GM21723 (cell line): ENCODE data around the gene ACTRT2.

Experiments used
- ATAC-seq: cut with Tn5 transposase; IDR thresholded peaks from one replicate; pipeline ENCODE4 v1.9.1; 2021; ENCODE audit warnings: mild to moderate bottlenecking, moderate library complexity; ENCODE audit not compliant: unreplicated experiment

ACTRT2 gene

GRCh38 chr1:3021233-3021671 lies at the start of gene ACTRT2:
ACTRT2 (plus strand) TSS chr1:3021467; CDS start chr1:3021687, 220 bp downstream.
- no peak for ATAC-seq

GRCh38 chr1:2971609-2972008 lies 49.7 kb upstream of the ACTRT2 start:
- ATAC-seq, result no peak

GRCh38 chr1:2972011-2972878 lies 49.0 kb upstream of the ACTRT2 start:
- no peak for ATAC-seq

DNA sequence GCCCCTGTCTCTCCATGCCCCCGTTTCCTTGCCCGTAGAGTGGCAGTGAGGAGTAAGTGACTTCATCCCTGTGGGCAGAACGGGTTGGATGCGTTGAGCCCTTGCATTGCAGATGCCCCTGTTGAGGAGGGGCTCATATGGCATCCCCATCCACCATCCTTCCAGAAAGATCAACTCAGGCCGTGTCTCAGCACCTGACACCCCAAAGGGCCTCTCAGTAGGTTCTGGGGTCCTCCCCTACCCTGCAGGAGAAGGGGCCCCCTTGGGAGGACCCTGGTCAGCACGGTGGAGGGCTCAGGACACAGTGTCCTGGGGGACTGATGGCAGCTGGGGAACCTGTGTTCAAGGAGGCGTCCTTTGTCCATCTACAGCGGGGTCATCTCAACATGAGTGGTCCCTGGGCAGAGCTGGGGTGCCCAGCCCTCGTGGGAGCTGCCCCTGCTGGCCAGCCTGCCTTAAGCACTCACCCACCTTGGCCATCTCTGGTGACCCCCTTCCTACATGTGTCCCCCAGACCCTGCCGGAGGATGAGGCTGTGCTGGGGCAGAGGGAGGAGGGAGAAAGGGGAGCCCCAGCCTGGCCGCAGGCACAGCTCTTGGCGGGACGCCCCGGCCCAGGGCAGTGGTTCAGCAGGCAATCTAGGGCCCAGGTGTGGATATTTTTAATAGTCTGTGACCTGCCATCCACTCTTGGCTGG lies 48.2 kb upstream of the ACTRT2 start:
- no peak for ATAC-seq

GRCh38 chr1:2973601-2974593 lies 47.4 kb upstream of the ACTRT2 start:
- ATAC-seq, result no peak

- no peak for ATAC-seq
These were observed 46.5 kb upstream of the ACTRT2 start for GRCh38 chr1:2974701-2975301.

DNA sequence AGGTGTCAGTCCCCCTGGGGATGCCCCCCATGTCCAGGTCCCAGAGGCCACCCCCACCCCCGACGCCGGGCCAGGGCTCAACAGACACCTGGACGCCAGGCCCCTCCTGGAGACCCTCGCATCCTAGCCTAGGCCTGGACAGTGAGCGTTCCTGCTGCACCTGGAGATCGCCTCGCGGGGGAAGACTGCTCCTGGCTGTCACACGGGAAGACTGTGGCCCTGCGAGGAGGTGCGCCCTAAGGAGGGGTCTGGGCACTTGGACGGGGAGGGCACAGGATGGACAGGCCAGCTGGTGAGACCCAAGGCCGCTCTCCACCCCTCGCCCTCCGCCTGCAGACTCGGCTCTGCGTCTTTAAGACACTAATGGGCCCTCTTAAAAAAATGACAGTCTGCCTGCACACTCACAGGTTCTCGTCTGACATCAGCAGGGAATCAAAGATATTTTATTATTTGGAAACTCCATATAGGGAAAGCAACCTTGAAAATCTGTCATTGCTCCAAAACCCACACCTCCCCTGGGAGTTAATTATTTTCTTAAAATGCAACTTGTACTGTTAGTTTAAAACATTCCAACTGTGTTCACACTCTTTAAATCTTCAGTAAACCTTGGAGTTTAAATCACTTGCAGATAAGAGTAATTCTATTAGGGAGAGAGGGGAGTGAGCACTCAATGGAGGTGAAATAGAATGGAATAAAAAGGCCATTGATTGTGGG lies 45.6 kb upstream of the ACTRT2 start:
- ATAC-seq, result no peak

- no peak for ATAC-seq
These were observed 45.1 kb upstream of the ACTRT2 start for GRCh38 chr1:2976180-2976562.

GRCh38 chr1:2977886-2978611 lies 43.2 kb upstream of the ACTRT2 start:
- ATAC-seq, result no peak

DNA sequence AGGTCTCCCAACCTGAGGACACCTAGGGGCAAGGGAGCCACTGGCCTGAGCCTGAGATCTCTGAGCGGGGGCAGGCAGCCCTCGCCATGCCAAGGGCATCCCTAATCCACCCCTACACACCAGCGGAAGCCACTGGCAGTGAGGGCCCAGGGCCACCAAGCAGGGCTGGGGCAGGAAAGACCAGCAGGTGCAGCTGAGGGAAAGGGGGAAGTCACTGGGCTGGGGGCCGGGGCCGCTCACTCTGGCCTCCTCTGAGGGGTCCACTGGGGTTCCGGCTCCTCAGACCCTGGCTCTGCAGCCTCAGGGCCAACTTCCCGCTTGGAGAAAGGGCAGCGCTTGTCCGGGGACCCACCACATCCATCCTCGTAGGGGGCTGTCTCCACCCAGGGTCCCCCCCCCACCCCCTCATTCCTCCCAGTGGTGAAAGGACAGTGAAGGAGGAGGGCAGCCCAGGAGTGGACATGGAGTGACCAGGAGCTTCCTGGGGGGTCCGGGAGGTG lies 42.5 kb upstream of the ACTRT2 start:
- no peak for ATAC-seq

- ATAC-seq, result no peak
These were observed 41.8 kb upstream of the ACTRT2 start for GRCh38 chr1:2979191-2980072.

DNA sequence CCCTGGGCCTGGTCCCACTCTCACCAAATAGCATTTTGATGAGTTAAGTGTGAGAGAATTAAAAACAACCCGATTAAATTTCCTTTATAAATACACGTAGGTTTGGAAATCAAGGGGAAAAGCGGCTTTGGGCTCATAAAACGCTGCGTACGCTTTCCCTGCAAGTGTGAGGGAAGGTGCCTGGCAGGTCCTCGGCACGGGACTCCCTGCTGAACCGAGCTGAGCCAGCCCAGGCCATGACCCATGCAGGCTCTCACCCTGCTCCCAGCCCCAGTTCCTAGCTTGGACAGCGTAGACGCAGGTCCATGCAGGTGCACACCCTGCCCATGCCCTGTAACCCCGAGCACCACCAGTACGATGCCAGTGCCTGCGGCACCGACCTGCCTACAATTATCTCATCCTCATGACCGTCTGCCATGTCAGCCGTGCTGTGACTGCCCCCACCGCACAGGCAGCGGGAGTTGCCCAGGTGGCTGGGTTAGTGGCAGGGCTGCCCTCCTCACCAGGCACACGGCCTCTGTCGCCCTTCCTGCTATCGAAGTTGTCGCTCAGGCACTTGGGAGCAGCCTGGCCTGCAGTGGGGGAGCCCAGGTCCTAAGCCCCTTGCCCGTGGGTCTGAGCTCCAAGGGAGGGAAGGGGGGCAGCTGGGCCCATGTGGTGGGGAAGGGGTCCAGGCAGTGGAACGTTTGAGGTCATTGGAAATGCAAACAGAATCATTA lies 41.0 kb upstream of the ACTRT2 start:
- ATAC-seq, result no peak

GRCh38 chr1:2980849-2981248 lies 40.4 kb upstream of the ACTRT2 start:
- no peak for ATAC-seq

DNA sequence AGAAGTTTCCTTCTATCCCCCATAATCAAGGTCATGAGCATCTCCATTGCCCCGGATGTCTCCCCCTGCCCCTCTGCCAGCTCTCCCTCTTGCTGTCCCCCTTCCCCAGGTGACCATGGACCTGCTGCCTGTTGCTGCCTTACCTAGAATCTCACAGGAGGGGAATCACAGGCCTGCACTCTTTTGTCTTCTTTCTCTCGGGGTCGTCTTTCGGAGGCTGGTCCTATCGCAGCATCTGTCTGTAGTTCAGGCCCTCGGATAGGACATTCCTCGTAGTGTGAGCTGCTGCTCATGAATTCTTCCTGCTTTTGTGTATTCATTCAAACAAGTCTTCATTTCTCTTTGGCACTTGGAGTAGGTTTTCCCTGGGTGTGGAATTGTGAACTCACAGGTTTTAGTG lies 39.9 kb upstream of the ACTRT2 start:
- ATAC-seq, result no peak

DNA sequence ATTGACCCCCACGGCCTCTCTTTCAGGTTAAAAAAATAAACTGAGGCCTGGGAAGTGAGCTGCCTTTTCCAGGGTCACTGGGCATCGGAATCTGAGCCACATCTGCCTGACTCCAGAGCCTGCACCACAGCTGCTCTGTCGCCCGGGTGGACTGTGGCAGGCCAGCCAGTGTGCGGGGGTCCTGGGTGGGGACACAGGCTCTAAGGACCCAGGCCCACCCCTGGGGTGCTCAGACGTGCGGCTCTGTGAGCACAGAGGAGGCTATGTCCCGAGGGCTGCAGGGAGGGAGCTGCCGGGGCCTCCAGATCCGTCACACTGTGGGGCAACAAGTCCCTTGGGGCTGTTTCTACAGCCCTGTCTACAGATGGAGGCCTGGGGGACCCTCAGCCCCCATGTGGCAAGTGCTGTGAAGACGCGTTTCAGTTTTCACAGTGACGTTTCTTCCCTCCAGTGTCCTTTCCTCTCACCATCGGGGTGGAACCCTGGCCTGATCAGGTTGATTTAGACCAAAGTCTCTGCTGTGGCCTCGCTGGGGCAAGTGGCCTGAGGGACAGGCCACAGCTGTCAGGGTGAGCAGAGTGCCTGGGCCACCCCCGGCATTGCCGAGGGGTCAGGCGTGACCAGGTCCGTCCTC lies 39.2 kb upstream of the ACTRT2 start:
- ATAC-seq, result no peak

- ATAC-seq, result no peak
These were observed 38.5 kb upstream of the ACTRT2 start for GRCh38 chr1:2982615-2983318.
